GM12878 (cell line): ENCODE data around the gene DHDH. TPM values are rescaled to one million over a fixed set of nuclear protein-coding genes. Genes with fewer than 3 reads are reported as not detected.
A peak's percentile ranks its signal among the peaks of the same experiment; 100 is the strongest.

Source experiments
- ATF7 ChIP-seq: fragments of 450-650 bp; IDR thresholded peaks from 2 replicates; pipeline ENCODE4 v1.6.1; 2016; ENCODE audit warnings: low read depth, mild to moderate bottlenecking
- CBX3 ChIP-seq: fragments of 200-600 bp; sonication (generic); IDR thresholded peaks from 2 replicates; pipeline ENCODE4 v1.6.1; 2016; ENCODE audit warnings: low read depth, borderline replicate concordance
- CREB1 ChIP-seq: IDR thresholded peaks from 2 replicates; pipeline ENCODE4 v1.6.1; 2012; ENCODE audit warnings: low read depth, mild to moderate bottlenecking, inconsistent platforms
- E2F4 ChIP-seq: IDR thresholded peaks from 2 replicates; pipeline ENCODE4 v1.6.1; 2012; ENCODE audit warnings: low read depth, low read length, improper control_type of control experiment
- EP300 ChIP-seq, 2 experiments: fragments of 150-350 bp in 1 of 2; IDR thresholded peaks; 2 replicates each; pipeline ENCODE4 v1.6.1; 2011 to 2012; ENCODE audit warnings: low read depth in 2 of 2, low read length in 2 of 2, borderline replicate concordance in 1 of 2, improper control_type of control experiment in 1 of 2, inconsistent platforms in 1 of 2; ENCODE audit not compliant: control insufficient read depth in 1 of 2
- FOXM1 ChIP-seq: IDR thresholded peaks from 2 replicates; pipeline ENCODE4 v1.6.1; 2012; ENCODE audit warnings: low read depth, mild to moderate bottlenecking, inconsistent platforms, low read length, moderate library complexity
- HSF1 ChIP-seq: fragments of 150-350 bp; IDR thresholded peaks from 2 replicates; pipeline ENCODE4 v1.6.1; 2014; ENCODE audit warnings: mild to moderate bottlenecking, low read depth, low read length
- IKZF2 ChIP-seq, 2 experiments: fragments of 450-650 bp; IDR thresholded peaks; 2 replicates each; pipeline ENCODE4 v1.6.1; 2017; ENCODE audit warnings: mild to moderate bottlenecking in 2 of 2, moderate library complexity in 2 of 2
- JUNB ChIP-seq: IDR thresholded peaks from 2 replicates; pipeline ENCODE4 v1.6.1; 2016; ENCODE audit warnings: antibody characterized with exemption, mild to moderate bottlenecking
- NFXL1 ChIP-seq: fragments of 450-650 bp; IDR thresholded peaks from 2 replicates; pipeline ENCODE4 v1.6.1; 2017; ENCODE audit warnings: antibody characterized with exemption, mild to moderate bottlenecking, borderline replicate concordance
- NFYB ChIP-seq: IDR thresholded peaks from 2 replicates; pipeline ENCODE4 v1.6.1; 2011; ENCODE audit warnings: low read depth, mild to moderate bottlenecking, low read length, improper control_type of control experiment, moderate library complexity; ENCODE audit not compliant: insufficient read depth
- PBX3 ChIP-seq: IDR thresholded peaks from 2 replicates; pipeline ENCODE4 v1.6.1; 2011; ENCODE audit warnings: mild to moderate bottlenecking, low read depth, low read length, moderate library complexity; ENCODE audit not compliant: insufficient replicate concordance
- POLR2AphosphoS5 ChIP-seq: IDR thresholded peaks from 2 replicates; pipeline ENCODE4 v1.6.1; 2011; ENCODE audit warnings: mild to moderate bottlenecking, low read length, inconsistent platforms
- POU2F2 ChIP-seq: IDR thresholded peaks from 3 replicates; pipeline ENCODE4 v1.6.1; 2011; ENCODE audit warnings: low read depth, mild to moderate bottlenecking, low read length, borderline replicate concordance
- RUNX3 ChIP-seq: IDR thresholded peaks from 2 replicates; pipeline ENCODE4 v1.6.1; 2012; ENCODE audit warnings: low read length, inconsistent platforms
- SIN3A ChIP-seq: IDR thresholded peaks from 2 replicates; pipeline ENCODE4 v1.6.1; 2012; ENCODE audit warnings: low read depth, low read length, improper control_type of control experiment
- SP1 ChIP-seq: IDR thresholded peaks from one replicate; pipeline ENCODE4 v1.6.1; 2011; ENCODE audit warnings: low read depth, low read length
- TCF12 ChIP-seq: IDR thresholded peaks from 2 replicates; pipeline ENCODE4 v1.6.1; 2011; ENCODE audit warnings: low read depth, mild to moderate bottlenecking, low read length
- YY1 ChIP-seq: IDR thresholded peaks from 2 replicates; pipeline ENCODE4 v1.6.1; 2011; ENCODE audit warnings: low read depth, mild to moderate bottlenecking, low read length
- ZBTB40 ChIP-seq: fragments of 450-650 bp; IDR thresholded peaks from 2 replicates; pipeline ENCODE4 v1.6.1; 2016; ENCODE audit warnings: mild to moderate bottlenecking, moderate library complexity, borderline replicate concordance
- polyA plus RNA-seq, 11 experiments: library from polyadenylated mRNA; depleted of rRNA in 4 of 11; unstranded in 6 of 11; stranded (reverse) in 5 of 11; fragments of >200 nt; fragmentation: Nextera tagmentation in 4 of 11; fragmentation: Illumina TruSeq in 1 of 11; extraction: Ambion mirVana in 4 of 11; extraction: Trizol in 1 of 11; gene quantifications; 1 replicate in 1 of 11; 2 replicates in 10 of 11; pipeline versions ENCODE4 v1.2.1 to v1.2.3, GENCODE V29; 2011 to 2016; ENCODE audit warnings: inconsistent platforms in 2 of 11, missing spikeins in 2 of 11, low read depth in 1 of 11
- total RNA-seq, 4 experiments: library from RNA; depleted of rRNA in 3 of 4; stranded (reverse); fragments of >200 nt in 3 of 4; fragmentation: Illumina TruSeq in 1 of 4; extraction: Trizol in 1 of 4; gene quantifications; 2 replicates each; pipeline versions ENCODE4 v1.2.1 to v1.2.3, GENCODE V29; 2013 to 2021

The DHDH gene
- total and polyA plus RNA-seq, 10 of the 15 experiments (the other 5 are each of a cell fraction or from before 2014, with no cell fraction given): 0.13 to 0.21 (median 0.15) TPM; not detected in 7

- TF ChIP-seq PBX3: no peak
- TF ChIP-seq JUNB: no peak
- no peak for TF ChIP-seq HSF1
- peak; percentile 73 for TF ChIP-seq RUNX3
- peak; percentile 98 for TF ChIP-seq POU2F2
- TF ChIP-seq ATF7: peak; percentile 43; the same call in 1 of the 2 replicates
- TF ChIP-seq POLR2AphosphoS5: peak; percentile 99
- no peak for TF ChIP-seq NFXL1
- TF ChIP-seq SIN3A: peak; percentile 31; the same call in 1 of the 2 replicates
- peak; percentile 75; the same call in 1 of the 2 replicates for TF ChIP-seq TCF12
- no peak for TF ChIP-seq YY1
- no peak for TF ChIP-seq CBX3
- peak; percentile 58; the same call in 1 of the 2 replicates for TF ChIP-seq CREB1
- TF ChIP-seq SP1: peak; percentile 94
- no peak for TF ChIP-seq ZBTB40
- no peak for TF ChIP-seq FOXM1
- TF ChIP-seq IKZF2 (IDR thresholded peaks at IDR 0.05): peak; percentile 7 to 31; a peak in 1 of 4 replicates
- TF ChIP-seq NFYB: peak; percentile 88
- TF ChIP-seq EP300 (IDR thresholded peaks at IDR 0.05; ENCODE audit: borderline replicate concordance in 1 of 2, control insufficient read depth in 1 of 2, low read depth in 2 of 2, low read length in 2 of 2): no peak
- TF ChIP-seq E2F4: no peak
Observed at GRCh38 chr19:48965040-48965805, 31.7 kb downstream of the DHDH start, which contains the start of gene FTL (continued).
